ENCODE data around the gene HDAC2.
"Not testable (repeated sequence)": the region's sequence is repeated elsewhere in the genome, so short reads cannot be mapped to it uniquely, and the experiment has no call there.

The HDAC2 gene

GRCh38 chr6:113924312-113924723, 46.6 kb downstream of the HDAC2 start:
- intact Hi-C loops (cut with DNase I): no loop called here
- no peak for DNase-seq

- intact Hi-C loops (cut with DNase I): no loop called here
- DNase-seq: no peak
Measured at GRCh38 chr6:113923526-113923925, 47.4 kb downstream of the HDAC2 start.

GRCh38 chr6:113921299-113921904, 49.5 kb downstream of the HDAC2 start:
- intact Hi-C loops (cut with DNase I): no loop called here
- DNase-seq: no peak

GRCh38 chr6:113920663-113921267, 50.2 kb downstream of the HDAC2 start:
- no peak for DNase-seq
- intact Hi-C loops (cut with DNase I): no loop called here

- intact Hi-C loops (cut with DNase I): not testable (repeated sequence)
Measured at GRCh38 chr6:113910285-113910684, 60.7 kb downstream of the HDAC2 start.

GRCh38 chr6:113909224-113909856, 61.6 kb downstream of the HDAC2 start:
- intact Hi-C loops (cut with DNase I): loop anchor here (10.0 kb wide), 1 partner anchor 1125 kb away; no protein-coding TSS in a partner anchor
- peak in 7 of 42 donors; percentile 10 to 58 (median 32) for DNase-seq

More at GRCh38 chr6:113910285-113910684, 60.7 kb downstream of the HDAC2 start:
- DNase-seq: not testable (repeated sequence)

- no peak for DNase-seq
- intact Hi-C loops (cut with DNase I): loop anchor here (10.0 kb wide), 1 partner anchor 1124 kb away; no protein-coding TSS in a partner anchor
Measured at GRCh38 chr6:113908801-113909200, 62.1 kb downstream of the HDAC2 start.

- DNase-seq: no peak
- intact Hi-C loops (cut with DNase I): loop anchor here (10.0 kb wide), 1 partner anchor 1122 kb away; no protein-coding TSS in a partner anchor
Measured at GRCh38 chr6:113907102-113907815, 63.7 kb downstream of the HDAC2 start.

- intact Hi-C loops (cut with DNase I): loop anchor here (10.0 kb wide), 1 partner anchor 1119 kb away; no protein-coding TSS in a partner anchor
- no peak for DNase-seq
Measured at GRCh38 chr6:113903666-113904330, 67.2 kb downstream of the HDAC2 start.

- DNase-seq: no peak
- intact Hi-C loops (cut with DNase I): loop anchor here (10.0 kb wide), 1 partner anchor 1117 kb away; no protein-coding TSS in a partner anchor
Measured at GRCh38 chr6:113901482-113901881, 69.5 kb downstream of the HDAC2 start.

- intact Hi-C loops (cut with DNase I): no loop called here
- DNase-seq: no peak
Measured at GRCh38 chr6:113894712-113895674, 76.0 kb downstream of the HDAC2 start.

- intact Hi-C loops (cut with DNase I): no loop called here
- DNase-seq: no peak
Measured at GRCh38 chr6:113893866-113894265, 77.1 kb downstream of the HDAC2 start.

GRCh38 chr6:113893451-113893850, 77.5 kb downstream of the HDAC2 start:
- intact Hi-C loops (cut with DNase I): no loop called here

GRCh38 chr6:113888956-113889630, 81.9 kb downstream of the HDAC2 start:
- DNase-seq: no peak
- intact Hi-C loops (cut with DNase I): no loop called here

More at GRCh38 chr6:113893451-113893850, 77.5 kb downstream of the HDAC2 start:
- no peak for DNase-seq

GRCh38 chr6:113888493-113888892, 82.5 kb downstream of the HDAC2 start:
- DNase-seq: no peak
- intact Hi-C loops (cut with DNase I): no loop called here

- intact Hi-C loops (cut with DNase I): no loop called here
- DNase-seq: no peak
Measured at GRCh38 chr6:113886512-113886911, 84.4 kb downstream of the HDAC2 start.

GRCh38 chr6:113884011-113884410, 86.9 kb downstream of the HDAC2 start:
- DNase-seq: no peak
- intact Hi-C loops (cut with DNase I): no loop called here
